ENCODE measurements around the gene LRMDA. TPM values are rescaled to one million over a fixed set of nuclear protein-coding genes. Genes with fewer than 3 reads are reported as not detected.

LRMDA gene
- total RNA-seq, 1 donor = under 0.01 TPM

DNA sequence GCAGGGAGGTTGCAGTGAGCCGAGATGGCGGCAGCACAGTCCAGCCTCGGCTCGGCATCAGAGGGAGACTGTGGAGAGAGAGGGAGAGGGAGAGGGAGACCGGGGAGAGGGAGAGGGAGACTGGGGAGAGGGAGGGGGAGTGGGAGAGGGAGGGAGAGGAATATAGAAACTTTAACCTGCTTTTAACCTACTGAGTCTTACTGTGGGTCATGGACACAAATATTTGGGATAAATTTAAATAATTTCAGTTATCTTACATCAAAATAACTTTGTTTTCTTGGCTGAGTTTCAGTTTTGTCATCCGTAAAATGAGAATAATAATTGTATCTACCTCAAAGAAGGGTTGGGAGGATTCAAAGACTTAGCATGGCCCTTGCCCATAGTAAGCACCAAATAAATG lies 319.8 kb downstream of the LRMDA start:
- no peak for DNase-seq (ENCODE audit: low read depth)
- TF ChIP-seq, protein P1, sequence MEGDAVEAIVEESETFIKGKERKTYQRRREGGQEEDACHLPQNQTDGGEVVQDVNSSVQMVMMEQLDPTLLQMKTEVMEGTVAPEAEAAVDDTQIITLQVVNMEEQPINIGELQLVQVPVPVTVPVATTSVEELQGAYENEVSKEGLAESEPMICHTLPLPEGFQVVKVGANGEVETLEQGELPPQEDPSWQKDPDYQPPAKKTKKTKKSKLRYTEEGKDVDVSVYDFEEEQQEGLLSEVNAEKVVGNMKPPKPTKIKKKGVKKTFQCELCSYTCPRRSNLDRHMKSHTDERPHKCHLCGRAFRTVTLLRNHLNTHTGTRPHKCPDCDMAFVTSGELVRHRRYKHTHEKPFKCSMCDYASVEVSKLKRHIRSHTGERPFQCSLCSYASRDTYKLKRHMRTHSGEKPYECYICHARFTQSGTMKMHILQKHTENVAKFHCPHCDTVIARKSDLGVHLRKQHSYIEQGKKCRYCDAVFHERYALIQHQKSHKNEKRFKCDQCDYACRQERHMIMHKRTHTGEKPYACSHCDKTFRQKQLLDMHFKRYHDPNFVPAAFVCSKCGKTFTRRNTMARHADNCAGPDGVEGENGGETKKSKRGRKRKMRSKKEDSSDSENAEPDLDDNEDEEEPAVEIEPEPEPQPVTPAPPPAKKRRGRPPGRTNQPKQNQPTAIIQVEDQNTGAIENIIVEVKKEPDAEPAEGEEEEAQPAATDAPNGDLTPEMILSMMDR (IDR thresholded peaks at IDR 0.05; ENCODE audit: insufficient read depth, low read depth, low read length) = no peak
- H3K4me3 ChIP-seq (ENCODE audit: low read depth, low read length) = no peak overlapping the region

DNA sequence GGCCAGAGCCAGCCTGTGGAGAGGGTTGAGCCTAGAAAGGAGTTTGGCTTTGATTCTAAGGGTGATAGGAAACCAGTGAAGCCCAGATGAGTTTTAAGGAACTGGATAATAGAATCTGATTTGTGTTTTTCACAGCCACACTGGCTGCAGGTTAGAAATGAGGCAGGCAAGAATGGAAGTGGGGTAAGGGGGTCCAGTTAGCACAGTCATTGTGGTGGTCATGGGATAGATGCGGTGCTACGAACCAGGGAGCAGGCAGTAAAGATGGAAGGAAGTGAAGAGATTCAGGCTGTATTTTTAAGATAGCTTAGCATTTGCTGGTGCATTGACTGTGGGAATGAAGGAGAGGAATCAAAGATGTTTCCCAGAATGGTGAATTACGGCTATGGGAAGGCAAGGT lies 322.2 kb downstream of the LRMDA start:
- no peak overlapping the region for H3K4me3 ChIP-seq (ENCODE audit: low read depth, low read length)
- DNase-seq (ENCODE audit: low read depth) = no peak
- TF ChIP-seq, protein P1 (IDR thresholded peaks at IDR 0.05; ENCODE audit: insufficient read depth, low read depth, low read length) = no peak

DNA sequence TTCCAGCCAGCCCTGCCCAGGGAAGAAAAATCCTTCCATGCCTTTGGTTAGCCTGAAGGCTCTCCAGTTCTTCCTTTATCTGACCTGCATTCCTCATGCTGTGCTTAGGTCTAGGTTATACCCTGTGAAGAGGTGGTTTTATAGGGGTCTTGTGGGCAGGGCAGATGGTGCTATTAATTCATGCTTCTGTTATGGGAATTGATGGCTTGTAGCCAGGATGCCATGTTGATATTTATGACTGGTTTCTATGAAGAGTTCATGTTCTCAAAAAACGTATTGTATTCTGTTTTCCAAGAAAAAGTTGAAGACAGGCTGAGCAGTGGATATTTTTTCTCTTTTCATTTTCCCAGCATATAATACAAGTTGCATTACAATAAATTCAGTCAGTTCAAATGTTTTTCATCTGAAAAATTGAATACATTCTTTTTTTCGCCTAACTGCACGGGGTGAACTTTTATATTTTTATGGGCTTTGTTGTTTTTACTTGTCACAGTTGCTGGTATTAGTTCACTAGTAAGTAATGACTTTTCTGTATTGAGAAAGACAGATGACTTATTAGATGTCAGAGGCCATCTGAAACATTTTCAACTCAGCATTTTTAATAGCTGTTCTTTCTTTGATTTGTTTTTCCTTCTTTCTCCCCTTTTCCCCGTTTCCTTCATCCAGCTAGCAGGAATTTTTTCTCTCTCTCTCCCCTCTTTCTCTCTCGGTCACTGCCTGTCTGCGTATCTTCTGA lies 322.8 kb downstream of the LRMDA start:
- TF ChIP-seq, protein P1 (IDR thresholded peaks at IDR 0.05; ENCODE audit: insufficient read depth, low read depth, low read length) = no peak
- no peak overlapping the region for H3K4me3 ChIP-seq (ENCODE audit: low read depth, low read length)
- no peak for DNase-seq (ENCODE audit: low read depth)

DNA sequence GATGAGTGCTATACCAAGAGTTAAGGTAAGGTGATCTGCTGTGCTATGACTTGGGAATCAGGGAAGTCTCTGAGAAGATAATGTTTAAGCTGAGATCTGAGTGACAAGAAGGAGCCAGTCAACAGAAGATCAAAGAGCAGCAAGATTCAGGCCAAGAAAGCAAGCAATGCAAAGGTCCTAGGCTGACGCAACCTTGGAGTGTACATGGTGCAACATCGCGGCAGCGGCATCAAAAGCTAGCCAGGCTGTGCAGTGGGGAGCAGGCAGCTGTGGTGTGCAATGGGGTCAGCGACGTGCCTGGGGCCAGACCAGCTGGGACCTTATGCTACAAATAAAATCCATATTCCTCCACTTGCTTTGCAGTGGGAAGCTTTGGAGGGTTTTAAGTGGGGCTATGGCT lies 324.1 kb downstream of the LRMDA start:
- no peak for DNase-seq (ENCODE audit: low read depth)
- no peak overlapping the region for H3K4me3 ChIP-seq (ENCODE audit: low read depth, low read length)
- TF ChIP-seq, protein P1 (IDR thresholded peaks at IDR 0.05; ENCODE audit: insufficient read depth, low read depth, low read length) = no peak

DNA sequence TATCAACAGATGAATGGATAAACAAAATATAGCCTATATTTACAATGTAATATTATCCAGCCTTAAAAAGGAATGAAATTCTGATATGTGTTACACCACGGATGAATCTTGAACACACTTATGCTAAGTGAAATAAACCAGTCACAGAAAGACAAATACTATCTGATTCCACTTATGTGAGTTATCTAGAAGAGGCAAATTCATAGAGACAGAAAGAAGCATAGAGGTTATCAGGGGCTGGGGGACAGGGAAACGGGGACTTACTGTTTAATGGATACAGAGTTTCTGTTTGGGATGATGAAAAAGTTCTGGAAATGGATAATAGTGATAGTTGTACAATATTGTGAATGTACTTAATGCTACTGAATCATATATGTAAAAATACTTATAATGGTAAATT lies 329.9 kb downstream of the LRMDA start:
- TF ChIP-seq, protein P1 (IDR thresholded peaks at IDR 0.05; ENCODE audit: insufficient read depth, low read depth, low read length) = no peak
- H3K4me3 ChIP-seq (ENCODE audit: low read depth, low read length) = no peak overlapping the region
- DNase-seq (ENCODE audit: low read depth) = no peak

DNA sequence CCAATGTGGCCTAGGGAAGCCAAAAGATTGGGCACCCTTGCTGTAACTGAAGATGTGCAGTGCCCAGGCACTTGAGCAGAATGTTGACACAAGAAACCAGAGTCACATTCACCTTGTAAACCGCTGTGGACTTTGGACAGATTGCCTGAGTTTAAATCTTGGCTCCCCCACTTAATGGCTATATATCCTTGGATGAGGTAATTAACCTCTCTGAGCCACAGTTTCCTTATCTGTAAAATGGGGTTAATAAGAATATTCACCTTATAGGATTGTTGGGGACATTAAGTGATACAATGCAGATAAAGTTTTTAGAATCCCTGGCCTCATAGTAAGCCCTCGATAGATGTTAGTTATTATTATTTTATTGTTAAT lies 331.0 kb downstream of the LRMDA start:
- no peak for DNase-seq (ENCODE audit: low read depth)
- H3K4me3 ChIP-seq (ENCODE audit: low read depth, low read length) = no peak overlapping the region
- TF ChIP-seq, protein P1 (IDR thresholded peaks at IDR 0.05; ENCODE audit: insufficient read depth, low read depth, low read length) = no peak

DNA sequence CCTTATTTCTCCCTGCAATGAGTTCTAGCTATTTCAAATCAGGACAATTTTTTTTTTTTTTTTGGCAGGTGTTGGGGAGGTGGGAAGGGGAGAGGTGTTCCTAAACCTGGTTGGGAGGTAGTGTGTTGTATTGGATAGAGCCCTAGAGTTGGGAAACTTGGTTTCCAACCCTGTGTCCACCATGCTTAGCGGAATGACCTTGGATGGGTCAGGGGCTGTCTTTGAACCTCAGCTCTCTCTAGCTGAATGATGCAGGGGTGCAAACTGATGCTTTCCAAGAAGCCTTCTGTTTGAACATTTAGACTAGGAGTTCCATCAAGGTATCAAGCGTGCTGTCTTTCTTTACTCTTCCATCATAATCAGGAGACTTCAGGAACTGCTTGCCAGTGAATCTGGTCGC lies 332.2 kb downstream of the LRMDA start:
- TF ChIP-seq, protein P1 (IDR thresholded peaks at IDR 0.05; ENCODE audit: insufficient read depth, low read depth, low read length) = no peak
- no peak for DNase-seq (ENCODE audit: low read depth)
- no peak overlapping the region for H3K4me3 ChIP-seq (ENCODE audit: low read depth, low read length)

Measured in fibroblast of villous mesenchyme (primary cell).